A549 (cell line): ENCODE results near the gene KLHDC3. TPM values are rescaled to one million over a fixed set of nuclear protein-coding genes. Genes with fewer than 3 reads are reported as not detected.
A peak's percentile ranks its signal among the peaks of the same experiment; 100 is the strongest.

Experiments
- ATAC-seq, 2 experiments: fragments of 200-7000 bp in 1 of 2; fragments of >200 bp in 1 of 2; cut with Nextera tagmentation in 1 of 2; cut with Tn5 transposase in 1 of 2; 3 replicates each; pipeline versions ENCODE4 v1.8.0 to v1.9.1; 2018 to 2020; ENCODE audit warnings: mild to moderate bottlenecking in 1 of 2, moderate library complexity in 1 of 2
- CTCF ChIA-PET: fragments of 300-600 bp; sonication (Branson Sonifier 250); formaldehyde crosslinking; extraction: SDS; loops from one replicate; lab custom pipeline; 2021; ENCODE audit warnings: antibody characterized with exemption, inconsistent platforms; lab: Yijun Ruan, JAX
- POLR2A ChIA-PET: fragments of 350-600 bp; formaldehyde crosslinking; extraction: SDS; loops from one replicate; lab custom pipeline; 2021; ENCODE audit warnings: antibody characterized with exemption, inconsistent platforms; lab: Yijun Ruan, JAX
- DNase-seq, 2 experiments: peaks; one replicate each; pipeline versions ENCODE4 v3.0.0 to v3.0.0-alpha.2; 2011 to 2016; ENCODE audit warnings: low read depth in 1 of 2, low spot score in 1 of 2
- FAIRE-seq: peaks from 2 replicates; lab custom pipeline; 2011; peaks lifted over from hg19 to GRCh38; lab: Jason Lieb, UNC
- H3K27ac ChIP-seq, 2 experiments: fragments of >200 bp; sonication (Bioruptor Twin); formaldehyde crosslinking; 3 replicates each; pipeline ENCODE4 v1.5.1; 2016 to 2017
- H3K4me1 ChIP-seq: fragments of >200 bp; sonication (Bioruptor Twin); formaldehyde crosslinking; 3 replicates; pipeline ENCODE4 v1.6.1; 2016
- H3K4me2 ChIP-seq: fragments of >200 bp; sonication (Bioruptor Twin); formaldehyde crosslinking; 3 replicates; pipeline ENCODE4 v1.6.1; 2016
- H3K4me3 ChIP-seq: fragments of >200 bp; sonication (Bioruptor Twin); formaldehyde crosslinking; 3 replicates; pipeline ENCODE4 v1.5.1; 2016
- H3K9me3 ChIP-seq: fragments of >200 bp; sonication (Bioruptor Twin); formaldehyde crosslinking; 3 replicates; pipeline ENCODE4 v1.6.1; 2016
- BHLHE40 ChIP-seq: IDR thresholded peaks from 2 replicates; pipeline ENCODE4 v1.6.1; 2012; ENCODE audit warnings: low read depth, low read length, inconsistent platforms
- CBX8 ChIP-seq: fragments of 200-600 bp; sonication (generic); IDR thresholded peaks from 2 replicates; pipeline ENCODE4 v1.6.1; 2016
- CHD4 ChIP-seq: fragments of 200-600 bp; sonication (generic); IDR thresholded peaks from 2 replicates; pipeline ENCODE4 v1.6.1; 2016; ENCODE audit warnings: antibody characterized with exemption, mild to moderate bottlenecking, borderline replicate concordance
- EHF ChIP-seq: fragments of 250-450 bp; sonication (Bioruptor Pico); IDR thresholded peaks from 2 replicates; pipeline ENCODE4 v1.5.0; 2020; ENCODE audit warnings: mild to moderate bottlenecking
- EHMT2 ChIP-seq: fragments of 200-600 bp; sonication (generic); IDR thresholded peaks from 2 replicates; pipeline ENCODE4 v1.6.1; 2016; ENCODE audit warnings: antibody characterized with exemption, low read depth, mild to moderate bottlenecking, moderate library complexity
- EP300 ChIP-seq, 2 experiments: fragments of >200 bp; sonication (Bioruptor Twin); formaldehyde crosslinking; IDR thresholded peaks; 2 replicates in 1 of 2; 3 replicates in 1 of 2; pipeline ENCODE4 v1.6.1; 2016 to 2017
- ESRRA ChIP-seq: fragments of 150-350 bp; IDR thresholded peaks from 2 replicates; pipeline ENCODE4 v1.6.1; 2014; ENCODE audit warnings: mild to moderate bottlenecking, low read length, borderline replicate concordance
- FOSB ChIP-seq: fragments of 250-450 bp; sonication (Bioruptor Pico); IDR thresholded peaks from 2 replicates; pipeline ENCODE4 v1.5.0; 2020; ENCODE audit warnings: mild to moderate bottlenecking, moderate library complexity
- HEYL ChIP-seq: fragments of 250-450 bp; sonication (Bioruptor Pico); IDR thresholded peaks from 2 replicates; pipeline ENCODE4 v1.8.0; 2021; ENCODE audit warnings: mild to moderate bottlenecking, moderate library complexity
- HOXA7 ChIP-seq: fragments of 250-450 bp; sonication (Bioruptor Pico); IDR thresholded peaks from 2 replicates; pipeline ENCODE4 v1.5.0; 2020; ENCODE audit warnings: mild to moderate bottlenecking, moderate library complexity
- KDM5A ChIP-seq: fragments of 200-600 bp; sonication (generic); IDR thresholded peaks from 2 replicates; pipeline ENCODE4 v1.6.1; 2016; ENCODE audit warnings: antibody characterized with exemption, mild to moderate bottlenecking
- MAFK ChIP-seq: fragments of 450-650 bp; IDR thresholded peaks from 2 replicates; pipeline ENCODE4 v1.6.1; 2014; ENCODE audit not compliant: partially characterized antibody
- MAZ ChIP-seq: fragments of 150-350 bp; IDR thresholded peaks from 2 replicates; pipeline ENCODE4 v1.6.1; 2014; ENCODE audit warnings: antibody characterized with exemption, low read depth, low read length, borderline replicate concordance
- MYC ChIP-seq: IDR thresholded peaks from 2 replicates; pipeline ENCODE4 v1.6.1; 2012; ENCODE audit warnings: mild to moderate bottlenecking, inconsistent platforms, low read length, improper control_type of control experiment, borderline replicate concordance
- NR3C1 ChIP-seq: fragments of >200 bp; sonication (Bioruptor Twin); formaldehyde crosslinking; IDR thresholded peaks from 3 replicates; pipeline ENCODE4 v1.6.1; 2017
- POLR2A ChIP-seq: IDR thresholded peaks from 2 replicates; pipeline ENCODE4 v1.6.1; 2012; ENCODE audit warnings: mild to moderate bottlenecking, low read length
- POLR2AphosphoS2 ChIP-seq: conservative IDR thresholded peaks from 2 replicates; pipeline ENCODE4 v1.6.1; 2012; ENCODE audit warnings: low read length, improper control_type of control experiment, inconsistent platforms
- RAD21 ChIP-seq, 2 experiments: fragments of >200 bp in 1 of 2; sonication (Bioruptor Twin) in 1 of 2; formaldehyde crosslinking in 1 of 2; IDR thresholded peaks in 1 of 2; conservative IDR thresholded peaks in 1 of 2; 2 replicates in 1 of 2; 3 replicates in 1 of 2; pipeline ENCODE4 v1.6.1; 2012 to 2018; ENCODE audit warnings: inconsistent platforms in 1 of 2
- RARB ChIP-seq: fragments of 250-450 bp; sonication (Bioruptor Pico); IDR thresholded peaks from 2 replicates; pipeline ENCODE4 v1.8.0; 2021; ENCODE audit warnings: mild to moderate bottlenecking, moderate library complexity
- RFX5 ChIP-seq: fragments of 450-650 bp; IDR thresholded peaks from 2 replicates; pipeline ENCODE4 v1.7.1; 2014; ENCODE audit warnings: antibody characterized with exemption, mild to moderate bottlenecking, moderate library complexity
- RNF2 ChIP-seq: fragments of 200-600 bp; sonication (generic); IDR thresholded peaks from 2 replicates; pipeline ENCODE4 v1.6.1; 2016; ENCODE audit warnings: low read depth, mild to moderate bottlenecking, antibody characterized with exemption, moderate library complexity, borderline replicate concordance
- SREBF2 ChIP-seq: fragments of 450-650 bp; IDR thresholded peaks from 2 replicates; pipeline ENCODE4 v1.6.1; 2014; ENCODE audit warnings: mild to moderate bottlenecking, moderate library complexity
- ZC3H11A ChIP-seq: fragments of 450-650 bp; IDR thresholded peaks from 2 replicates; pipeline ENCODE4 v1.6.1; 2014; ENCODE audit warnings: antibody characterized with exemption, mild to moderate bottlenecking
- WGBS: methylation state at CpG from one replicate; pipeline ENCODE4 v1.1.6; 2017; ENCODE audit errors: missing lambda C conversion rate; 5-methylcytosine and 5-hydroxymethylcytosine counted together
- polyA plus RNA-seq, 4 experiments: library from polyadenylated mRNA; depleted of rRNA in 3 of 4; stranded (reverse); fragments of >200 nt; fragmentation: RNase III in 1 of 4; extraction: RNeasy Plus Mini Kit Qiagen cat#74134 plus additional on column Dnase treatment in 1 of 4; gene quantifications; 2 replicates in 3 of 4; 3 replicates in 1 of 4; pipeline ENCODE4 v1.2.3, GENCODE V29; 2011 to 2017
- TF ChIP-seq, protein P1 (sequence below): fragments of >200 bp; sonication (Bioruptor Twin); formaldehyde crosslinking; IDR thresholded peaks from 3 replicates; pipeline ENCODE4 v1.6.1; 2016
- TF ChIP-seq, protein P2 (sequence below): IDR thresholded peaks from 2 replicates; pipeline ENCODE4 v1.6.1; 2012
- TF ChIP-seq, protein P3 (sequence below): fragments of >200 bp; sonication (Bioruptor Twin); formaldehyde crosslinking; IDR thresholded peaks from 2 replicates; pipeline ENCODE4 v1.6.1; 2016
- TF ChIP-seq, protein P4 (sequence below): fragments of 150-350 bp; IDR thresholded peaks from 2 replicates; pipeline ENCODE4 v1.6.1; 2014; ENCODE audit warnings: low read depth, mild to moderate bottlenecking, low read length
- TF ChIP-seq, protein P5 (sequence below): IDR thresholded peaks from 2 replicates; pipeline ENCODE4 v1.6.1; 2012; ENCODE audit warnings: low read depth, borderline replicate concordance
- TF ChIP-seq, protein P6 (sequence below): IDR thresholded peaks from 2 replicates; pipeline ENCODE4 v1.6.1; 2012

KLHDC3 gene
- polyA plus RNA-seq, 2 of the 4 experiments (the other 2 are of a cell fraction), result 18.8 to 28.0 TPM

DNA sequence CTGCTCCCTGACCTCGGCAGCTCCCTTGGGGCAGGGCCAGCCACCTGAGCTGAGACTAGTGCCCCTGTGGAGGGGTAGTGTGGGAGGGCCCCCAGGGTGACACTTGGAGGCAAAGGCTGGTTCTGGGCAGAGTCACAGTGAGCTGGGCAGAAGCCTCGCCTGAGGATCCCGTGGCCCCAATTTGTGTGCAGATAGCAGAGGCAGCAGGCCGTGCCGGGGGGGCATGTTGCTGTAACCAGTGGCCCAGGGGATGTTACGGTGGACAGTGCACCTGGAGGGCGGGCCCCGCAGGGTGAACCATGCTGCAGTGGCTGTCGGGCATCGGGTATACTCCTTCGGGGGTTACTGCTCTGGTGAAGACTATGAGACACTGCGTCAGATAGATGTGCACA, 2.9 kb downstream of the KLHDC3 start:
- CTCF ChIA-PET, result interaction anchor here (0.6 to 1.3 kb wide), 3 partner anchors 12 to 175 kb away, joined by 3 read pairs; no protein-coding TSS in a partner anchor
- Histone ChIP-seq H3K4me3 (no peak overlapping the region), H3K4me1 (peaks cover 18% of the 10 kb centered on the region), H3K27ac (no peak overlapping the region), H3K4me2 (no peak overlapping the region), H3K9me3 (no peaks in the 10 kb centered on the region)
- no peak for TF ChIP-seq MAZ
- TF ChIP-seq MAFK, result no peak
- TF ChIP-seq ZC3H11A, result no peak
- TF ChIP-seq, protein P1, sequence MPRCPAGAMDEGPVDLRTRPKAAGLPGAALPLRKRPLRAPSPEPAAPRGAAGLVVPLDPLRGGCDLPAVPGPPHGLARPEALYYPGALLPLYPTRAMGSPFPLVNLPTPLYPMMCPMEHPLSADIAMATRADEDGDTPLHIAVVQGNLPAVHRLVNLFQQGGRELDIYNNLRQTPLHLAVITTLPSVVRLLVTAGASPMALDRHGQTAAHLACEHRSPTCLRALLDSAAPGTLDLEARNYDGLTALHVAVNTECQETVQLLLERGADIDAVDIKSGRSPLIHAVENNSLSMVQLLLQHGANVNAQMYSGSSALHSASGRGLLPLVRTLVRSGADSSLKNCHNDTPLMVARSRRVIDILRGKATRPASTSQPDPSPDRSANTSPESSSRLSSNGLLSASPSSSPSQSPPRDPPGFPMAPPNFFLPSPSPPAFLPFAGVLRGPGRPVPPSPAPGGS, result no peak
- TF ChIP-seq, protein P2, sequence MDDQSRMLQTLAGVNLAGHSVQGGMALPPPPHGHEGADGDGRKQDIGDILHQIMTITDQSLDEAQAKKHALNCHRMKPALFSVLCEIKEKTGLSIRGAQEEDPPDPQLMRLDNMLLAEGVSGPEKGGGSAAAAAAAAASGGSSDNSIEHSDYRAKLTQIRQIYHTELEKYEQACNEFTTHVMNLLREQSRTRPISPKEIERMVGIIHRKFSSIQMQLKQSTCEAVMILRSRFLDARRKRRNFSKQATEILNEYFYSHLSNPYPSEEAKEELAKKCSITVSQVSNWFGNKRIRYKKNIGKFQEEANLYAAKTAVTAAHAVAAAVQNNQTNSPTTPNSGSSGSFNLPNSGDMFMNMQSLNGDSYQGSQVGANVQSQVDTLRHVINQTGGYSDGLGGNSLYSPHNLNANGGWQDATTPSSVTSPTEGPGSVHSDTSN, result no peak
- TF ChIP-seq, protein P3, sequence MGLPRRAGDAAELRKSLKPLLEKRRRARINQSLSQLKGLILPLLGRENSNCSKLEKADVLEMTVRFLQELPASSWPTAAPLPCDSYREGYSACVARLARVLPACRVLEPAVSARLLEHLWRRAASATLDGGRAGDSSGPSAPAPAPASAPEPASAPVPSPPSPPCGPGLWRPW, result no peak
- TF ChIP-seq, protein P4, sequence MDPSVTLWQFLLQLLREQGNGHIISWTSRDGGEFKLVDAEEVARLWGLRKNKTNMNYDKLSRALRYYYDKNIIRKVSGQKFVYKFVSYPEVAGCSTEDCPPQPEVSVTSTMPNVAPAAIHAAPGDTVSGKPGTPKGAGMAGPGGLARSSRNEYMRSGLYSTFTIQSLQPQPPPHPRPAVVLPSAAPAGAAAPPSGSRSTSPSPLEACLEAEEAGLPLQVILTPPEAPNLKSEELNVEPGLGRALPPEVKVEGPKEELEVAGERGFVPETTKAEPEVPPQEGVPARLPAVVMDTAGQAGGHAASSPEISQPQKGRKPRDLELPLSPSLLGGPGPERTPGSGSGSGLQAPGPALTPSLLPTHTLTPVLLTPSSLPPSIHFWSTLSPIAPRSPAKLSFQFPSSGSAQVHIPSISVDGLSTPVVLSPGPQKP, result no peak
- no peak for TF ChIP-seq RAD21 (conservative IDR thresholded peaks at IDR 0.05 in 1 of 2, IDR thresholded peaks at IDR 0.05 in 1 of 2)
- POLR2A ChIA-PET, result no interaction called here
- no peak for DNase-seq
- no peak for FAIRE-seq
- no peak for ATAC-seq
- 95% methylated on average over 4 of the region's 12 CpGs for WGBS

DNA sequence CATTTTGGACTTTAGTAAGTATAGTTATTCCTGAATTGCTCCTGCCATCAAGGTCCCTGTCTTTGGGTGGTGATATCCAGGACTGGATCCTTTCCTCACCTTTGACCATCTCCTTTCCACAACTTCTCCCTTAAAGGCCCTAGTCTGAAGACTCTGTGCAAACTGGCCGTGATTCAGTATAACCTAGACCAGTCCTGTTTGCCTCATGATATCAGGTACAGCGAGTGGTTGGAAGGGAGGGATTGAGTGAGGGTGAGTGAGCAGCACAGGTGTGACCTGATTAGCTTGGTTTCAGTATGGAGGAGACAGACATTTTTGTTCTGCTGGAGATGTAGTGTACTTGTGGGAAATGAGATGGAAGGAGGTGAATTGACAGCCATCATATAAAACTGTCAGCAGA, 5.1 kb downstream of the KLHDC3 start:
- DNase-seq (no peak), ATAC-seq (no peak), FAIRE-seq (no peak)
- Histone ChIP-seq H3K9me3 (no peaks in the 10 kb centered on the region), H3K4me1 (peaks cover 20% of the 10 kb centered on the region), H3K4me2 (no peak overlapping the region), H3K27ac (no peak overlapping the region), H3K4me3 (no peak overlapping the region)
- no peak for TF ChIP-seq RNF2
- TF ChIP-seq KDM5A, result no peak
- no peak for TF ChIP-seq EP300 (IDR thresholded peaks at IDR 0.05)
- no peak for TF ChIP-seq POLR2A
- no peak for TF ChIP-seq NR3C1
- TF ChIP-seq BHLHE40, result no peak
- no peak for TF ChIP-seq EHF (CRISPR knock-in tag)
- TF ChIP-seq FOSB (CRISPR knock-in tag), result no peak
- no peak for TF ChIP-seq HEYL (CRISPR knock-in tag)
- TF ChIP-seq RFX5, result no peak
- ChIA-PET CTCF (interaction anchor here (2.5 kb wide), 1 partner anchor 124 kb away, joined by 7 read pairs; no protein-coding TSS in a partner anchor), POLR2A (no interaction called here)
- 100% methylated on average over 2 of the region's 2 CpGs for WGBS

DNA sequence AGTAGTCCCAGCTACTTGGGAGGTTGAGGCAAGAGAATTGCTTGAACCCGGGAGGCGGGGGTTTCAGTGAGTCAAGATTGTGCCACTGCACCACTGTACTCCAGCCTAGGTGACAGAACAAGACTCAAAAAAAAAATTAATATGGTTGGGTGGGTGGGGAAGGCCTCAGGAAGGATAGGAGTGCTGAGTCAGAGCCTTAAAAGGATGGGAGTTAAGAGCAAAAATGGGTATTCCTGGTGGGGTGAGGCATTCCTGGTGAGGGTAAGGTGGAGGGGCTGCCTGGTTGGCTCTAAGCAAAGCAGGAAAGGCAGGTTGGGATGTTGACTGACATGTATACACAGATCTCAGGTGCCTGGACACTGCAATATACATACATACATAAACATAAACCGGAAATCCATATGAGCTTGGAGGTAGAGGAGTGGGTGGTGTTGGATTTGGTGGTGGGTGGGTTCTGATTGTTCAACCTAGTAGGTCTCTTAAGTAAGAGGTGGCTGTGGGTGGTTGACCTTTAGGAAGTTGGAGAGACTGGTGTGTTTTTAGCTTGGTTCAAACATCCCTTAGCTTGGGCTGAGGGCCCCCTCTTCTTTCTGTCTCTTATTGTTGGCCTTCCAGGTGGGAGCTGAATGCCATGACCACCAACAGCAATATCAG, 6.1 kb downstream of the KLHDC3 start:
- DNase-seq, result no peak
- H3K4me2 ChIP-seq, result no peak overlapping the region
- WGBS, result 92% methylated on average over 3 of the region's 3 CpGs
- FAIRE-seq, result no peak
- CTCF ChIA-PET, result interaction anchor here (1.3 to 2.5 kb wide), 2 partner anchors 11 to 123 kb away, joined by 4 to 7 read pairs; no protein-coding TSS in a partner anchor
- peak overlapping the region in 1 of 2 experiments; percentile 96; a peak in 2 of 6 replicates for H3K27ac ChIP-seq
- TF ChIP-seq ESRRA, result no peak
- TF ChIP-seq, protein P5, sequence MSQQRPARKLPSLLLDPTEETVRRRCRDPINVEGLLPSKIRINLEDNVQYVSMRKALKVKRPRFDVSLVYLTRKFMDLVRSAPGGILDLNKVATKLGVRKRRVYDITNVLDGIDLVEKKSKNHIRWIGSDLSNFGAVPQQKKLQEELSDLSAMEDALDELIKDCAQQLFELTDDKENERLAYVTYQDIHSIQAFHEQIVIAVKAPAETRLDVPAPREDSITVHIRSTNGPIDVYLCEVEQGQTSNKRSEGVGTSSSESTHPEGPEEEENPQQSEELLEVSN, result no peak
- TF ChIP-seq CBX8, result no peak
- no peak for TF ChIP-seq SREBF2
- TF ChIP-seq POLR2AphosphoS2, result no peak
- no peak for TF ChIP-seq RARB (CRISPR knock-in tag)
- TF ChIP-seq RAD21 (conservative IDR thresholded peaks at IDR 0.05 in 1 of 2, IDR thresholded peaks at IDR 0.05 in 1 of 2), result no peak
- TF ChIP-seq, protein P6, sequence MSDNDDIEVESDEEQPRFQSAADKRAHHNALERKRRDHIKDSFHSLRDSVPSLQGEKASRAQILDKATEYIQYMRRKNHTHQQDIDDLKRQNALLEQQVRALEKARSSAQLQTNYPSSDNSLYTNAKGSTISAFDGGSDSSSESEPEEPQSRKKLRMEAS, result no peak
- TF ChIP-seq EHF (CRISPR knock-in tag), result no peak
- no peak for TF ChIP-seq HOXA7 (CRISPR knock-in tag)
- TF ChIP-seq MYC, result no peak
- no peak for TF ChIP-seq KDM5A
- TF ChIP-seq CHD4, result no peak
- TF ChIP-seq EHMT2, result no peak
- TF ChIP-seq, all 56 proteins: peak for 0
- H3K4me3 ChIP-seq, result no peak overlapping the region
- POLR2A ChIA-PET, result interaction anchor here (1.1 to 1.5 kb wide), 2 partner anchors 9 to 91 kb away, joined by 3 to 4 read pairs; partner anchors contain the start of gene CNPY3
- no peak for ATAC-seq
- H3K4me1 ChIP-seq, result peaks cover 15% of the 10 kb centered on the region
- no peaks in the 10 kb centered on the region for H3K9me3 ChIP-seq
